RKO (cell line): Measurements from ENCODE around the gene AFMID.
"Not testable (repeated sequence)": the region's sequence is repeated elsewhere in the genome, so short reads cannot be mapped to it uniquely, and the experiment has no call there.

ENCODE experiments used
- DNase-seq: peaks from one replicate; pipeline ENCODE4 v3.0.0-alpha.2; 2016; ENCODE audit warnings: low spot score

Gene AFMID

DNA sequence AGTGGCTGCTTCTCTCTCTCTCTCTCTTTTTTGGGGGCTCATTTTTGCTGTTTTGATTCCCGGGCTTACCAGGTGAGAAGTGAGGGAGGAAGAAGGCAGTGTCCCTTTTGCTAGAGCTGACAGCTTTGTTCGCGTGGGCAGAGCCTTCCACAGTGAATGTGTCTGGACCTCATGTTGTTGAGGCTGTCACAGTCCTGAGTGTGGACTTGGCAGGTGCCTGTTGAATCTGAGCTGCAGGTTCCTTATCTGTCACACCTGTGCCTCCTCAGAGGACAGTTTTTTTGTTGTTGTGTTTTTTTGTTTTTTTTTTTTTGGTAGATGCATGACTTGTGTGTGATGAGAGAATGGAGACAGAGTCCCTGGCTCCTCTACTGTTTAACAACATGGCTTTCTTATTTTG, 36.6 kb downstream of the AFMID start:
- no peak for DNase-seq

DNA sequence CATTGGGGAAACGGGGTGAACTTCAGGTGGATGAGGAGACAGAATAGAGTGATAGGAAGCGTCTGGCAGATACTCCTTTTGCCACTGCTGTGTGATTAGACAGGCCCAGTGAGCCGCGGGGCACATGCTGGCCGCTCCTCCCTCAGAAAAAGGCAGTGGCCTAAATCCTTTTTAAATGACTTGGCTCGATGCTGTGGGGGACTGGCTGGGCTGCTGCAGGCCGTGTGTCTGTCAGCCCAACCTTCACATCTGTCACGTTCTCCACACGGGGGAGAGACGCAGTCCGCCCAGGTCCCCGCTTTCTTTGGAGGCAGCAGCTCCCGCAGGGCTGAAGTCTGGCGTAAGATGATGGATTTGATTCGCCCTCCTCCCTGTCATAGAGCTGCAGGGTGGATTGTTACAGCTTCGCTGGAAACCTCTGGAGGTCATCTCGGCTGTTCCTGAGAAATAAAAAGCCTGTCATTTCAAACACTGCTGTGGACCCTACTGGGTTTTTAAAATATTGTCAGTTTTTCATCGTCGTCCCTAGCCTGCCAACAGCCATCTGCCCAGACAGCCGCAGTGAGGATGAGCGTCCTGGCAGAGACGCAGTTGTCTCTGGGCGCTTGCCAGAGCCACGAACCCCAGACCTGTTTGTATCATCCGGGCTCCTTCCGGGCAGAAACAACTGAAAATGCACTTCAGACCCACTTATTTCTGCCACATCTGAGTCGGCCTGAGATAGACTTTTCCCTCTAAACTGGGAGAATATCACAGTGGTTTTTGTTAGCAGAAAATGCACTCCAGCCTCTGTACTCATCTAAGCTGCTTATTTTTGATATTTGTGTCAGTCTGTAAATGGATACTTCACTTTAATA, 37.3 kb downstream of the AFMID start:
- DNase-seq = no peak

DNA sequence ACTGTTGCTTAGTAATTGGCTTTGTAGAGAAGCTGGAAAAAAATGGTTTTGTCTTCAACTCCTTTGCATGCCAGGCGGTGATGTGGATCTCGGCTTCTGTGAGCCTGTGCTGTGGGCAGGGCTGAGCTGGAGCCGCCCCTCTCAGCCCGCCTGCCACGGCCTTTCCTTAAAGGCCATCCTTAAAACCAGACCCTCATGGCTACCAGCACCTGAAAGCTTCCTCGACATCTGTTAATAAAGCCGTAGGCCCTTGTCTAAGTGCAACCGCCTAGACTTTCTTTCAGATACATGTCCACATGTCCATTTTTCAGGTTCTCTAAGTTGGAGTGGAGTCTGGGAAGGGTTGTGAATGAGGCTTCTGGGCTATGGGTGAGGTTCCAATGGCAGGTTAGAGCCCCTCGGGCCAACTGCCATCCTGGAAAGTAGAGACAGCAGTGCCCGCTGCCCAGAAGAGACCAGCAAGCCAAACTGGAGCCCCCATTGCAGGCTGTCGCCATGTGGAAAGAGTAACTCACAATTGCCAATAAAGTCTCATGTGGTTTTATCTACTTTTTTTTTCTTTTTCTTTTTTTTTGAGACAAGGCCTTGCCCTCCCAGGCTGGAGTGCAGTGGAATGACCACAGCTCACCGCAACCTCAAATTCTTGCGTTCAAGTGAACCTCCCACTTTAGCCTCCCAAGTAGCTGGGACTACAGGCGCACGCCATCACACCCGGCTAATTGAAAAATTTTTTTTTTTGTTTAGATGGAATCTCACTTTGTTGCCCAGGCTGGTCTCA, 38.1 kb downstream of the AFMID start:
- DNase-seq = no peak

DNA sequence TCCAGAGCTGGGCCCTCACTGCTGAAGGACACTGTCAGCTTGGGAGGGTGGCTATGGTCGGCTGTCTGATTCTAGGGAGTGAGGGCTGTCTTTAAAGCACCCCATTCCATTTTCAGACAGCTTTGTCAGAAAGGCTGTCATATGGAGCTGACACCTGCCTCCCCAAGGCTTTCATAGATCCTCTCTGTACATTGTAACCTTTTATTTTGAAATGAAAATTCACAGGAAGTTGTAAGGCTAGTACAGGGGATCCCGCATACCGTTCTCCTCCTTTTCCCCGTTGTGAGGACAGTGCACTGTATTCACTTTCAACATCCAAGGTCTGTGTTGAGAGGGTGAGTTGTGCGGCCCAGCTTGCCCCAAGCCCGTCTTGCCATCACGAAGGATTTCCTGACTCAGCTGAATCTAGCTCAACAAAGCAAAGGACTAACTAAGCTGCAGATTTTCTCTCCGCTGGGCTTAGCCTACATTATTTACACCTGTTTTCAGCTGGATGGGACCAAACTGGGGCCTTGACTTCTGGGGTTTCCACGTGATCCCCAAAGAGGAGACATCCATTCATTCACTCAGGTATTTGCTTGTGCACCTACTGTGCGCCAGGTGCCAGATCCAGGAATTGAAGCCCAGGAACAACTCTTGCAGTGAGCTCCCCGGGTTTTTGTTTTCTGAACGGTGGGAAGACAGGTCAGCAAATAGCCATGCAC, 39.0 kb downstream of the AFMID start:
- no peak for DNase-seq

DNA sequence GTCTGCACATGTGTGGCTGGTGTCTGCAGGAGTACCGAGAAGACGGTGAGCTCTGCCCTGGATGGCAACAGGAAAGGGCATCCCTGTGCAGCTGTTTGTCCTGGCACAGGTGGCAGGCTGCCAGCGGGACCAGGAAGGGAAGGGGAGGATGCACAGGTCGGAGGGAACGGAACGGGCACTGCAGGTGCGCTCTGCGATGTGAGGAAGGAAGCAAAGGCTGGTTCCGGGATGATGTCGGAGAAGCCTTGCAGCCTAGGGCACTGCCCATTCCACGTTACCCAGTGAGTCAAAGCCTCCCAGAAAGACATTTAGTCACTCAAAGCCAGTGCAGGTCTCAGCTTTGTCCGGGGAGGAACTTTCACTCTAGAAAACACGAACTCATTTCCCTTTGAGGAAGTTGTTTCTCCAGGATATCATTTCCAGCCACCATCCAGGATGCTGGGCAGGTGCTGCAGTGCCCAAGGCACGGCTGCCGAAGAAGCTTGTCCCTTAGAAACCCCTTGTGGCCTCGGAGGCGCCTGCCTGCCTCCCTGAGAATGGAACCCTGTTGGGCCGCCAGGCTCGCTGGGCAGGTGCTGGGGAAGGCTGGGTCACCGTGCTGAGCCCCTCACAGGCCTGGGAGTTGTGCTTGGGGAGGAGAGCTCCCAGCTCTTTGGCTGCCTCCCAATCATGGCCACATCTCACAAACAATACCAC, 39.7 kb downstream of the AFMID start:
- no peak for DNase-seq

DNA sequence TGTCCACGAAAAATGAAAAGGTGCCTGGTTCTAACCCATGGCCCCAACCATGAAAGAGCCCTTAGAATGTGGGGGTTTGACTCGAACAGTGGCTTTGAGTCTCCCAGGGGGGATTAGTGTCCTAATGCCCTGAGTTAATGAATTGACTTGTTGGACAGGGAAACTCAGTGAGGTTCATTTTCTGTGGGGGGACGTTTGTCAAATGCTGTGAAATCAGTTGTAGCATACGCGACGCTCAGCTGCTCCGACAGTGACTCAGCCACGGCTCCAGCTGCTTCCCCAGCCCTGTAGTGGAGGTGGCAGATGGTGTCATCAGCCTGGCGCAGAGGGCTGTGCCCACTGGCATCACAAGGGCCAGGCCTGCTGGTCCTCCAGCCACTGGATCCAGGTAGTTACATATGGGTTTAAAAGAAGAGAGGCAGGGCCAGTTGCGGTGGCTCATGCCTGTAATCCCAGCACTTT, 40.3 kb downstream of the AFMID start:
- no peak for DNase-seq

DNA sequence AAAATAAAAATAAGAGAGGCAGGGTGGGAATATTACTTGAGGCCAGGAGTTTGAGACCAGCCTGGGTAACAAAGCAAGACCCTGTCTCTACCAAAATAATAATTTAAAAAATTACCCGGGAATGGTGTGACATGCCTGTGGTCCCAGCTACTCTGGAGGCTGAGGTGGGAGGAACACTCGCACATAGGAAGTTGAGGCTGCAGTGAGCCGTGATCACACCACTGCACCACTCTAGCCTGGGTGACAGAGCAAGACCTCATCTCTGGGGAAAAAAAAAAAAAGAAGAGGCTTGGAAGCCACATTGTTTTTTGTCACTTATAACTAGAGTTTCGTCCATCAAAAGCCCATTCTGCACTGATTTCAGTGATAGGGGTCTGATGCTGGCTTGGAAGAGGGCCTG, 41.0 kb downstream of the AFMID start:
- DNase-seq = no peak

DNA sequence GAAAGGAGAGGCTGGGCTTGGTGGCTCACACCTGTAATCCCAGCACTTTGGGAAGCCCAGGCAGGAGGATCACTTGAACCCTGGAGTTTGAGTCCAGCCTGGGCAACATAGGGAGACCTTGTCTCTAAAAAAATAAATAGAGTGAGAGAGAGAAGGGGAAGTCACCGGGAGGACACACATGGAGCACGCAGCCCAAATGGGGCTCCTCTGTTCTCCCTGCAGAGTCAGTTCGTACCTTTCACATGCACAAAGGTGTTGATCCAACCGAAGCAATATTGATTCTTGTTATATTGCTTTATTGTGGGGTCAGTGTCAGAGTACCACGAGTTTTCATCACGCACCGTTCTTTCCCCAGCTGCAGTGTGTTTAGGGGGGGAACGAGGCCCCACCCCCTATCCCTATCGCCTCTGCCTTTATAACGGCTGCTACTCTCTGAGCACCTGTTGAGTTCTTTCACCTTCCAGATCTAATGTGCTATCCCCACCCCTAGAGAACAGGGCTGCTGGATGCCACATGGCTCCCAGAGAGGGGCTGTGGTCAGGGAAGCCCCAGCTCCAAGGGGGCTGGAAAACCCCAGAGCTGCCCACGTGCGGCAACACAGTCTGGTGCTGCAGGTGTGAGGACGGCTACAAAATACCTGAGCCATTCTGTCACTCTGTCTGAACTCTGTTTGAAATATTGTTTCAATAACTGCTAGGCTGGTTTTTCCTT, 43.2 kb downstream of the AFMID start:
- DNase-seq = no peak

DNA sequence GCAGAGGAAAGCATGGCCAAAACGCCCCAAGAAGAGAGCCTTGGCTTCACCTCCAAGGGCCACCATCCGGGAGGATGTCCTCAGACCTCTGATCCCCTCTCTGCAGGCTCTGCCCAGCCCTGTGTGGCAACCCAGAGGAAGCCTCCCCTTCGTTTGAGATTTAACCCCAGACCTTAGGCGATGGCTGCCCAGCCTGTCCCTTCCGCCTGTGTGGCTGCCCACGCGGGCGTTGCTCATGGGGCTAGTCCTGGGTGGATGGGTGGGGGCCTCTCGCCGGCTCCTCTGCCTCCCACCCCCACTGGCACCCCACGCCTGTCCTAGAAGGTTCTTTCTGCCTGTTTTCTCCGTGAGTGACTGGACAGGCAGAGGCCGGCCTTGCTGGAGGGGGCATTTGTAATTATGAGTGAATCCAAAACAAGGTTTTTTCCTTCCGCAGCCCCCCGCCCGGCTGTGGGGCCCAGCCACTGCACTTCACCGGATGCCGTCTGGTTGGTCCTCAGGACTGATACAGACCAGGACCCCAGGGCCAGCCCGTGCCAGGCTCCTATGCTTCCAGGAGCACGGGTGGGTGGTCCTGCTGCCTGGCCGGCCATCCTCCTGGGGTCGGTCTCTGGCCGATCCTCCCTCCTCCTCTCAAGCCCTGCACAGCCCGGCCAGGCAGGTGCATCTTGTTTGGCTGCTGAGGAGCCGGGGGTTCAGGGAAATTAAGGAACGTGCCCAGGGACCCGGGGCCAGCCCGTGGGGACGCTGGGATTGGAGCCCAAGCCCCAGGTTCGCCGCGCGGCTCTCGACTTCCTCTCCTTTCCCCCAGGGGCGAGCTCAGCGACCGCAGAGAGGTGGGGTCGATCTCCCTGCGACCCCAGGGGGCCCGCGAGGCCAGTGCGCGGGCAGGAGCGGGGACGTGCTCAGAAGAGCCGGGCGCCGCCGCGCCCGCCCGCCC, 44.1 kb downstream of the AFMID start, which contains the start of gene TMEM235:
TMEM235 (plus strand) TSS at position 636 of the 940 bp plus-strand sequence. CDS start 393 bp downstream, outside the sequence.
- DNase-seq = no peak

DNA sequence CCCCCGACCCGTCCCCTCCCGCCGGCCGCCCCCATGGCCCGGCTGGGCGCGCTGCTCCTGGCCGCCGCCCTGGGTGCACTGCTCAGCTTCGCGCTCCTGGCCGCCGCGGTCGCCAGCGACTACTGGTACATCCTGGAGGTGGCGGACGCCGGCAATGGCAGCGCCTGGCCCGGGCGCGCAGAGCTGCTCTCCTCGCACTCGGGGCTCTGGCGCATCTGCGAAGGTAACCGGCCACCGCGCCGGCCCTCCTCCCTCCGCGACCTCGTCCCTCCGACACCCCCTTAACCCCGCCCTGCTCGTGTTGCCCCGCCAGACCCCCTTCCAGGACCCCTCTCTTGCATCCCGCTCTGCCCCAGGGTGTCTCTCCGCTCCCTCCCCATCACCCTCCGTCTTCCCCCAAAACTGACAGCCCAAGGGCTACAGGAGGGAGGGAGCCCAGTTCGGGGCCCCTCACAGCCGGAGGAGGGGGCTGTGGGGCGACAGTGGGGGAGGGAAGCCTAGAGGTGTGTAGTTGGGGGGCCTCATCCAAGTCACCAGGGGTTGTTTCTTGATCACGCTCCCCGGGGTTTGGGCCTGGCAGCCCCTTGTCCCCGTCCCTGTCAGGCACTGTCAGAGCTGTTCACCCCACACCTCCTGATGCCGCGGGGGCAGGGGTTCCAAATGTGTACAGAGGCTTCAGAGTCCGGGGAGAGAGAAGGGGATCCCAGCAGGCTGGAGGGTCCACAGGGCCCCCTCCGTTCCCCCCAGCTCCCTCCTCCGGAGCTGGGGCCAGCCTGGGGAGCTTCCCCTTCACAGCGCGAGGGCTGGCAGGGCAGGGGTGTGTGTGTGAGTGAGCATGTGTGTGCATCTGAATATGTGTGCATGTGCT, 45.1 kb downstream of the AFMID start:
- DNase-seq = no peak

DNA sequence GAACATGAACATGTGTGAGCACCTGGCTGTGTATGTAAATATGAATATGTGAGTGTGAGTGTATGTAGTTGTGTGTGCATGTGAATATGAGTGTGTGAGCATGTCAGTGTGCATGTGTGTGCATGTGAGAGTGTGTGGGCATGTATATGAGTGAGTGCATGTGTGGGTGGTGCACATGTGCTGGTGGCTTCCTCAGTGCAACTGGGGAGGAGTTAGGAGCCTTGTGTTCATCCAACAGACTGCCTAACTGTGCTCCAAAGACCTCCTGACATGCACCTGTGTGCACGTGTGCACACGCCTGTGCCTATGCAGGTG, 45.7 kb downstream of the AFMID start:
- no peak for DNase-seq

DNA sequence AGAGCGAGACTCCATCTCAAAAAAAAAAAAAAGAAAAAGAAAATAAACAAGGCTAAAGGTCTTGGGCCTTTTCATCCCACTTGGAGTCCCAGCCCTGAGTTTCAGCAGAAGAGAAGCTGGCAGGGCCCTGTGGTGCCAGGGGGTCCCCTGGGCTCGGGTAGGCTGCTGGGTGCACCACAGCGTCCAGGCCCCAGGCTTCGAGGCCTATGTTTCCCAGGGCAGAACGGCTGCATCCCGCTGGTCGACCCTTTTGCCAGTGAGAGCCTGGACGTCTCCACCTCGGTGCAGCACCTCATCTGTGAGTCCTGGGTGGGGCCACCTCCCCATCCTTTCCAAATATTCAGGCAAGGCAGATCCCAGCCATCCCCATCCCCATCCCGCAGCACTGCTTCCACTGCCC, 46.5 kb downstream of the AFMID start:
- no peak for DNase-seq

DNA sequence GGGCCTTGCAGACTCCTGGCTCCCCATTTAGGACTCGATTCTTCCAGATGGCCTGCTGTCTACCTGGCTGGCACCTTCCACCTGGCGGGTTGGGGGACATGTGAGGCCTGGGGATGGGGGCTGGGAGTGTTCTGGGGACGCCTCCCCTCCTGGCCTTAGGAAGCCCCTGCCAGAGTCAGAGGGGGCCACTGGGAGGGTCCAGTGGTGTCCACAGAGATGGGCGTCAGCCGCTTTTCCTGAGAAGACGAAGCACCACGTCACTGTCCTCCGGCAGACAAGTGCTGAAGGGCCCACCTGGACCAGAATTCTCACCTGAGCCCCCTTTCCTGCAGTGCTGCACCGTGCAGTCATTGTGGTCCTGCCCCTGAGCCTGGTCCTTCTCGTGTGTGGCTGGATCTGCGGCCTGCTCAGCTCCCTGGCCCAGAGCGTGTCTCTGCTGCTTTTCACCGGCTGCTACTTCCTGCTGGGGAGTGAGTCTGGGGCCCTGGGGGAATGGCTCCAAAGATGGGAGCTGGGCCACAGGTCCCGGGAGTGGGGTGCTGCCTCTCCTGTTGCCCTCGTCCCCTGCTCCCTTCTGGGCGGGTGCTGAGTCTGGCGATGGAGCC, 47.2 kb downstream of the AFMID start:
- no peak for DNase-seq

DNA sequence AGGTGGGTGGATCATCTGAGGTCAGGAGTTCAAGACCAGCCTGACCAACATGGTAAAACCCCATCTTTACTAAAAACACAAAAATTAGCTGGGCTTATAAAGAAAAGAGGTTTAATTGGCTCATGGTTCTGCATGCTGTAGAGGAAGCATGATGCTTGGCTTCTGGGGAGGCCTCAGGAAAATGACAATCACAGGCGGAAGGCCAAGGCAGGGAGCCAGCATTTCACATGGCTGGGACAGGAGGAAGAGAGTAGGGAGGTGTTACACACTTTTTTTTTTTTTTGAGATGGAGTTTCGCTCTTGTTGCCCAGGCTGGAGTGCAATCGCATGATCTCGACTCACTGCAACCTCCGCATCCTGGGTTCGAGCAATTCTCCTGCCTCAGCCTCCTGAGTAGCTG, 47.9 kb downstream of the AFMID start:
- not testable (repeated sequence) for DNase-seq

DNA sequence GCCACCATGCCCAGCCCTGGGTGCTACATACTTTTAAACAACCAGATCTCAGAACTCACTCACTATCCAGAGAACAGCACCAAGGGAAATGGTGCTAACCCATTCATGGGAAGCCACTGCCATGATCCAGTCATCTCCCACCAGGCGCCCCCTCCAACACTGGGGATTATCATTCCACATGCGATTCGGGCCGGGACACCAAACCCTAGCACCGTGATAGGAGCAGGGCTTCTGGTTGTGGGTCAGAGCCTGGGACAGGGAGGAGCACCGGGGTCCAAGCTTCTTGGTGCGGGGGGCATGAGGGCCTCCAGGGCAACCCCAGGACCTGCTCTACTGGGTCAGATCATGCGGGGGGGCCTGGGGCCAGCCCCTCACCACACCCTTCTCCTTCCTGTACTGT, 48.7 kb downstream of the AFMID start:
- DNase-seq = no peak

DNA sequence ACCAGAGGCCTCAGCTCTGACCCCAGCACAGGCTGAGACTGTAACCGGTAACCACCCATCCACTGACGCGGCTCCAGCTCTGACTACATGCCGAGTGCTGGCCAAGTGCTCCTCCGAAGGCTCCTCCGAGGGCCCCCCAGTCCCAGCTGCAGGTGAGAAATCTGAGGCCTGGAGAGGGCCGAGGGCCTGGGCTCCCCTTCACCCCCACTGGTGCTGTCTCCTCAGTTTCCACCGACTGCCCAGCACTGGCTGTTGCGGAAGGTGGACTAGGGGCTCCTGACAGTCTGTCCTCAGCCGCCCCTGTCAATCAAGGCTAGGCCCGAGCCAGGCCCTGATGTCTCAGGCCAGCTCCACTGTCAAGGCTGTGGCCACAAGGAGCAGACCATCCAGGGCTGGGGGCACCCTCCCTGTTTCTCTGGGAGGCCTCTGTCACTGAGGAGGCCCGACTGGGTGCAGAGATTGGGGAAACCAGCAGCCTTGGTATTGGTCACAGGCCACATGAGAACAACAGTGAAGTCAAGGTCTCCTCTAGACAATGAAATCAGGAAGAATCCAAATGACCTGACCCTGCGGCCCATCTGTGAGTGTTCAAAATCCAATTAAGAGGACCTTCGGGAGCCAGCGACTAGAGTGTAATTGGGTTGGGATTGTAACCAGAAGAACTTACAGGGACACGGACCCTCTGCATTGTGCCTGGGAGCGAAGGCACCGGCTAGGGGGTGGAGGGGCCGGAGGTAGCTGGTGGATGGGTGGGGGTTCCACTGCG, 49.4 kb downstream of the AFMID start:
- DNase-seq = no peak

DNA sequence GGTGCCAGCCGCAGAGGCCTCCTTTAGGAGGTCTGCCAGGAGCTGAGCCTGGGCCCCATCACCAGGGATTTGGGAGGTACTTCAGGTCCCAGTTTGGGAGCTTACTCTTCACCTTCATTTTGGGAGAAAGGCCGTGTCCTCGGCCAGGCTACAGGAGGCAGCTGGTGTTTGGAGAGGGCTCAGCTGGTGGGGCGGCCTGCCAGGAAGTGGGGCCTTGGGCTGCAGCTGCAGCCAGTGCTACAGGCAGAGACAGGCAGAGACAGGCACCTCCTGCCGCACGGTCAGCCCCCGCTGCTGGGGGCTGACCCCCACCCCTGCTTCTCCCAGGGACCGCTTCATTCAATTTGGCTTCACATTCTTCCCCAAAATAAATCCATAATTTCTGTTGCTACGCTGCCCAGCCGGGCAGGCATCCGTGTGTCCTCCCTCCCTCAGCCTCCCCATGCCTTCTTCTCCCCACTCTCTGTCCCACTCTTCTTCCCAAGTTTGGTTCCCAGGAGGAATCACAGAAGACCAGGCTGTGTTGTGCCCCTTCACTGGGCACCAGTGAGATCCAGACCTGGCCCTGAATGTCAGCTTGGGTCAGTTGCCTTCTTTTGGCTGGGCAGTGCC, 50.3 kb downstream of the AFMID start:
- no peak for DNase-seq
